GM18505 (cell line): ENCODE measurements around the gene IL13.
A peak's percentile ranks its signal among the peaks of the same experiment; 100 is the strongest.

ENCODE experiments used
- ATAC-seq: cut with Tn5 transposase; IDR thresholded peaks from one replicate; pipeline ENCODE4 v1.9.1; 2021; ENCODE audit not compliant: unreplicated experiment
- POLR2A ChIP-seq: IDR thresholded peaks from 4 replicates; pipeline ENCODE4 v1.6.1; 2011; ENCODE audit warnings: borderline replicate concordance; ENCODE audit not compliant: insufficient read depth, insufficient read length; ENCODE audit errors: extremely low read depth

Gene IL13

GRCh38 chr5:132669455-132669820 lies 11.5 kb downstream of the IL13 start:
- TF ChIP-seq POLR2A = no peak
- no peak for ATAC-seq

GRCh38 chr5:132669966-132670882 lies 12.3 kb downstream of the IL13 start:
- TF ChIP-seq POLR2A = no peak
- ATAC-seq = no peak

- no peak for ATAC-seq
- no peak for TF ChIP-seq POLR2A
Observed at GRCh38 chr5:132671000-132671399, 13.0 kb downstream of the IL13 start.

GRCh38 chr5:132673488-132673887 lies 15.5 kb downstream of the IL13 start:
- no peak for ATAC-seq
- no peak for TF ChIP-seq POLR2A

GRCh38 chr5:132673939-132674630 lies 16.1 kb downstream of the IL13 start, which contains the start of gene IL4:
Gene IL4, plus strand, starts transcription at chr5:132673989. Its CDS starts 62 bp downstream, at chr5:132674051.
- TF ChIP-seq POLR2A = no peak
- ATAC-seq = no peak

- TF ChIP-seq POLR2A = peak; percentile 66
- ATAC-seq = peak; percentile 88
Observed at GRCh38 chr5:132674671-132675506, 16.9 kb downstream of the IL13 start.

GRCh38 chr5:132675936-132676689 lies 18.1 kb downstream of the IL13 start:
- no peak for TF ChIP-seq POLR2A
- no peak for ATAC-seq

- ATAC-seq = no peak
- TF ChIP-seq POLR2A = no peak
Observed at GRCh38 chr5:132677191-132677590, 19.2 kb downstream of the IL13 start.

- no peak for TF ChIP-seq POLR2A
Observed at GRCh38 chr5:132677682-132678400, 19.9 kb downstream of the IL13 start.

GRCh38 chr5:132678735-132679134 lies 20.8 kb downstream of the IL13 start:
- no peak for ATAC-seq
- TF ChIP-seq POLR2A = no peak

More at GRCh38 chr5:132677682-132678400, 19.9 kb downstream of the IL13 start:
- ATAC-seq = no peak

GRCh38 chr5:132679166-132679565 lies 21.2 kb downstream of the IL13 start:
- ATAC-seq = no peak
- TF ChIP-seq POLR2A = no peak
